Measurements from ENCODE around the gene SLC29A3.

The SLC29A3 gene

GRCh38 chr10:71388583-71389310 lies 69.7 kb downstream of the SLC29A3 start:
- ATAC-seq (replicated peaks) = no peak
- DNase-seq = no peak
- H3K4me1 Mint-ChIP-seq (ENCODE audit: low read depth in 2 of 2) = no peaks in the 10 kb centered on the region
- H3K9me3 Mint-ChIP-seq = no peaks in the 10 kb centered on the region
- no peak overlapping the region for H3K27ac Mint-ChIP-seq
- peaks cover 32 to 56% of the 10 kb centered on the region in 2 donors for H3K27me3 Mint-ChIP-seq
- H3K4me3 Mint-ChIP-seq = no peak overlapping the region
- no peaks in the 10 kb centered on the region for H3K36me3 Mint-ChIP-seq (ENCODE audit: insufficient read depth)

- Mint-ChIP-seq H3K4me1 (ENCODE audit: low read depth in 2 of 2) (no peaks in the 10 kb centered on the region), H3K27ac (no peak overlapping the region), H3K4me3 (no peak overlapping the region), H3K36me3 (ENCODE audit: insufficient read depth) (no peaks in the 10 kb centered on the region), H3K27me3 (peaks cover 41 to 67% of the 10 kb centered on the region in 2 donors), H3K9me3 (no peaks in the 10 kb centered on the region)
- ATAC-seq (replicated peaks) = no peak
- no peak for DNase-seq
Measured at GRCh38 chr10:71389768-71390460, 70.9 kb downstream of the SLC29A3 start.

GRCh38 chr10:71390461-71390835 lies 71.4 kb downstream of the SLC29A3 start:
- Mint-ChIP-seq H3K27me3 (peaks cover 46 to 73% of the 10 kb centered on the region in 2 donors), H3K9me3 (no peaks in the 10 kb centered on the region), H3K4me3 (no peak overlapping the region), H3K27ac (no peak overlapping the region), H3K4me1 (ENCODE audit: low read depth in 2 of 2) (no peaks in the 10 kb centered on the region), H3K36me3 (ENCODE audit: insufficient read depth) (no peaks in the 10 kb centered on the region)
- ATAC-seq (replicated peaks) (no peak), DNase-seq (no peak)

- Mint-ChIP-seq H3K27ac (no peak overlapping the region), H3K27me3 (peaks cover 52 to 79% of the 10 kb centered on the region in 2 donors), H3K9me3 (no peaks in the 10 kb centered on the region), H3K4me3 (no peak overlapping the region), H3K36me3 (ENCODE audit: insufficient read depth) (no peaks in the 10 kb centered on the region), H3K4me1 (ENCODE audit: low read depth in 2 of 2) (peaks cover 0 to 3% of the 10 kb centered on the region in 2 donors)
- DNase-seq (no peak), ATAC-seq (replicated peaks) (no peak)
Measured at GRCh38 chr10:71390921-71391690, 72.0 kb downstream of the SLC29A3 start.

GRCh38 chr10:71391701-71392100 lies 72.6 kb downstream of the SLC29A3 start:
- no peaks in the 10 kb centered on the region for H3K9me3 Mint-ChIP-seq
- H3K36me3 Mint-ChIP-seq (ENCODE audit: insufficient read depth) = no peaks in the 10 kb centered on the region
- H3K4me3 Mint-ChIP-seq = no peak overlapping the region
- H3K27me3 Mint-ChIP-seq = peaks cover 54 to 80% of the 10 kb centered on the region in 2 donors
- no peak overlapping the region for H3K27ac Mint-ChIP-seq
- DNase-seq (no peak), ATAC-seq (replicated peaks) (no peak)
- H3K4me1 Mint-ChIP-seq (ENCODE audit: low read depth in 2 of 2) = peaks cover 0 to 3% of the 10 kb centered on the region in 2 donors

GRCh38 chr10:71392292-71392691 lies 73.2 kb downstream of the SLC29A3 start:
- ATAC-seq (replicated peaks) (no peak), DNase-seq (no peak)
- Mint-ChIP-seq H3K4me3 (no peak overlapping the region), H3K4me1 (ENCODE audit: low read depth in 2 of 2) (peaks cover 0 to 3% of the 10 kb centered on the region in 2 donors), H3K27ac (no peak overlapping the region), H3K27me3 (peaks cover 54 to 82% of the 10 kb centered on the region in 2 donors), H3K9me3 (no peaks in the 10 kb centered on the region), H3K36me3 (ENCODE audit: insufficient read depth) (no peaks in the 10 kb centered on the region)

GRCh38 chr10:71392791-71393781 lies 74.0 kb downstream of the SLC29A3 start:
- no peak overlapping the region for H3K27ac Mint-ChIP-seq
- ATAC-seq (replicated peaks) = no peak
- no peak overlapping the region for H3K4me3 Mint-ChIP-seq
- peaks cover 61 to 85% of the 10 kb centered on the region in 2 donors for H3K27me3 Mint-ChIP-seq
- H3K9me3 Mint-ChIP-seq = no peaks in the 10 kb centered on the region
- peaks cover 0 to 6% of the 10 kb centered on the region in 2 donors for H3K4me1 Mint-ChIP-seq (ENCODE audit: low read depth in 2 of 2)
- H3K36me3 Mint-ChIP-seq (ENCODE audit: insufficient read depth) = no peaks in the 10 kb centered on the region
- DNase-seq = no peak

- ATAC-seq (replicated peaks) (no peak), DNase-seq (no peak)
- H3K36me3 Mint-ChIP-seq (ENCODE audit: insufficient read depth) = no peaks in the 10 kb centered on the region
- no peak overlapping the region for H3K27ac Mint-ChIP-seq
- H3K4me1 Mint-ChIP-seq (ENCODE audit: low read depth in 2 of 2) = peaks cover 0 to 10% of the 10 kb centered on the region in 2 donors
- H3K27me3 Mint-ChIP-seq = peaks cover 65 to 87% of the 10 kb centered on the region in 2 donors
- H3K4me3 Mint-ChIP-seq = no peak overlapping the region
- H3K9me3 Mint-ChIP-seq = no peaks in the 10 kb centered on the region
Measured at GRCh38 chr10:71393841-71394475, 74.9 kb downstream of the SLC29A3 start.

GRCh38 chr10:71394926-71395562 lies 76.0 kb downstream of the SLC29A3 start:
- H3K36me3 Mint-ChIP-seq (ENCODE audit: insufficient read depth) = no peaks in the 10 kb centered on the region
- H3K4me1 Mint-ChIP-seq (ENCODE audit: low read depth in 2 of 2) = peaks cover 0 to 10% of the 10 kb centered on the region in 2 donors
- H3K27me3 Mint-ChIP-seq = peaks cover 70 to 87% of the 10 kb centered on the region in 2 donors
- ATAC-seq (replicated peaks) (no peak), DNase-seq (no peak)
- no peaks in the 10 kb centered on the region for H3K9me3 Mint-ChIP-seq
- no peak overlapping the region for H3K27ac Mint-ChIP-seq
- peak overlapping the region in 1 of 2 donors; percentile 75 for H3K4me3 Mint-ChIP-seq

- no peak overlapping the region for H3K27ac Mint-ChIP-seq
- DNase-seq (no peak), ATAC-seq (replicated peaks) (no peak)
- no peaks in the 10 kb centered on the region for H3K9me3 Mint-ChIP-seq
- peaks cover 0 to 10% of the 10 kb centered on the region in 2 donors for H3K4me1 Mint-ChIP-seq (ENCODE audit: low read depth in 2 of 2)
- peak overlapping the region; percentile 74 to 75 for H3K4me3 Mint-ChIP-seq
- no peaks in the 10 kb centered on the region for H3K36me3 Mint-ChIP-seq (ENCODE audit: insufficient read depth)
- H3K27me3 Mint-ChIP-seq = peaks cover 68 to 87% of the 10 kb centered on the region in 2 donors
Measured at GRCh38 chr10:71395621-71396020, 76.6 kb downstream of the SLC29A3 start.

- Mint-ChIP-seq H3K36me3 (ENCODE audit: insufficient read depth) (no peaks in the 10 kb centered on the region), H3K9me3 (no peaks in the 10 kb centered on the region), H3K4me3 (peak overlapping the region; percentile 74 to 75), H3K4me1 (ENCODE audit: low read depth in 2 of 2) (peaks cover 0 to 10% of the 10 kb centered on the region in 2 donors), H3K27ac (no peak overlapping the region), H3K27me3 (peaks cover 64 to 84% of the 10 kb centered on the region in 2 donors)
- ATAC-seq (replicated peaks) (peak; percentile 76), DNase-seq (peak in 2 of 3 experiments; percentile 13 to 19)
Measured at GRCh38 chr10:71396084-71396710, 77.1 kb downstream of the SLC29A3 start.

Measured in effector memory CD8-positive, alpha-beta T cell (primary cell).